HG02938 (cell line): Measurements from ENCODE around the gene ATXN7L1.
A peak's percentile ranks its signal among the peaks of the same experiment; 100 is the strongest.

ENCODE experiments used
- ATAC-seq: cut with Tn5 transposase; IDR thresholded peaks from one replicate; pipeline ENCODE4 v1.9.1; 2021; ENCODE audit warnings: mild to moderate bottlenecking, moderate library complexity; ENCODE audit not compliant: unreplicated experiment

ATXN7L1 gene

GRCh38 chr7:105682341-105683060, 193.9 kb downstream of the ATXN7L1 start:
- no peak for ATAC-seq

- no peak for ATAC-seq
Observed at GRCh38 chr7:105680505-105681187, 195.8 kb downstream of the ATXN7L1 start.

- peak; percentile 40 for ATAC-seq
Observed at GRCh38 chr7:105678811-105679495, 197.4 kb downstream of the ATXN7L1 start.

- peak; percentile 57 for ATAC-seq
Observed at GRCh38 chr7:105677817-105678573, 198.4 kb downstream of the ATXN7L1 start.

GRCh38 chr7:105677410-105677730, 199.0 kb downstream of the ATXN7L1 start:
- no peak for ATAC-seq

- ATAC-seq: no peak
Observed at GRCh38 chr7:105675934-105676371, 200.4 kb downstream of the ATXN7L1 start.

- ATAC-seq: no peak
Observed at GRCh38 chr7:105674200-105674920, 202.0 kb downstream of the ATXN7L1 start.

- no peak for ATAC-seq
Observed at GRCh38 chr7:105673367-105674084, 202.9 kb downstream of the ATXN7L1 start.

GRCh38 chr7:105672801-105673200, 203.6 kb downstream of the ATXN7L1 start:
- ATAC-seq: no peak

- ATAC-seq: no peak
Observed at GRCh38 chr7:105666324-105666723, 210.1 kb downstream of the ATXN7L1 start.

GRCh38 chr7:105665684-105666083, 210.7 kb downstream of the ATXN7L1 start:
- ATAC-seq: no peak

GRCh38 chr7:105664816-105665525, 211.4 kb downstream of the ATXN7L1 start:
- ATAC-seq: no peak

- ATAC-seq: no peak
Observed at GRCh38 chr7:105662998-105663397, 213.4 kb downstream of the ATXN7L1 start.

- ATAC-seq: no peak
Observed at GRCh38 chr7:105661625-105662024, 214.8 kb downstream of the ATXN7L1 start.

- ATAC-seq: no peak
Observed at GRCh38 chr7:105656922-105657521, 219.4 kb downstream of the ATXN7L1 start.

GRCh38 chr7:105655500-105656380, 220.7 kb downstream of the ATXN7L1 start:
- ATAC-seq: no peak

GRCh38 chr7:105655067-105655466, 221.3 kb downstream of the ATXN7L1 start:
- no peak for ATAC-seq
